Upper lobe of right lung (tissue), 1 donor: Measurements from ENCODE around the gene C1orf56. TPM values are rescaled to one million over a fixed set of nuclear protein-coding genes. Genes with fewer than 3 reads are reported as not detected.

Experiments
- ATAC-seq: fragments of 200-7000 bp; cut with Tn5 transposase; one replicate; pipeline ENCODE4 v1.9.1; 2020; ENCODE audit warnings: mild to moderate bottlenecking, moderate library complexity
- DNase-seq: peaks from one replicate; pipeline ENCODE4 v3.0.0-alpha.2; 2020
- H3K27ac ChIP-seq: fragments of 200-600 bp; one replicate; pipeline ENCODE4 v1.8.0; 2022
- H3K27me3 ChIP-seq: fragments of 200-600 bp; one replicate; pipeline ENCODE4 v1.8.0; 2022; ENCODE audit warnings: mild to moderate bottlenecking
- H3K36me3 ChIP-seq: fragments of 200-600 bp; one replicate; pipeline ENCODE4 v1.8.0; 2022
- H3K4me1 ChIP-seq: fragments of 200-600 bp; one replicate; pipeline ENCODE4 v1.8.0; 2022
- H3K4me3 ChIP-seq: fragments of 200-600 bp; one replicate; pipeline ENCODE4 v1.8.0; 2022; ENCODE audit warnings: mild to moderate bottlenecking
- H3K9me3 ChIP-seq: fragments of 200-600 bp; one replicate; pipeline ENCODE4 v1.8.0; 2022
- intact Hi-C: fragments of 100-400 bp; cut with DNase I; formaldehyde crosslinking; loops from one replicate; pipeline ENCODE4 v1.11.0; 2022
- total RNA-seq: library from RNA; stranded (reverse); fragmentation: NEBNext Ultra II Directional; extraction: Animal tissue kit (Norgen Biotek cat#: 25700); gene quantifications from one replicate; pipeline ENCODE4 v1.2.1, GENCODE V29; 2021
- TF ChIP-seq, protein P1 (sequence below): fragments of 200-600 bp; IDR thresholded peaks from one replicate; pipeline ENCODE4 v1.8.0; 2022; ENCODE audit warnings: antibody characterized with exemption
- donor health status: DM: no; HTN: yes; CAD: no; lungs with severe emphysema.

C1orf56 gene
- total RNA-seq, 1 donor from 2014 or later, result 3.9 TPM

DNA sequence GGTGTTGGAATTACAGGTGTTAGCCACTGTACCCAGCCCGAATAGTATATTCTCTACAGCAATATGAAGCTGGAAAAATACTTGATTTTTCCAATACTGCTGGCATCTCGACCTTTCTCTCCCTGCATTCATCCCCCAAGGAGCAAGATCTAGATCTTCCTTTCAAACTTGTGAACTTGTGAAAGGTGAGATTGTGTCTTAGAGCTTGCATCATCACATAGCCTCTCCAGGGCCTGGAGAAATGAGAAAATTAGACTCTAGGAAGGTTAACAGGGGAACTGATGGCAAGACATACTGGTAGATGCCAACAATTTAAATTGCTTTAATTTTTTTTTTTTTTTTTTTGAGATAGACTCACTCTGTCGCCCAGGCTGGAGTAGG lies 37.2 kb upstream of the C1orf56 start:
- Histone ChIP-seq H3K27ac (no peak overlapping the region), H3K36me3 (no peaks in the 10 kb centered on the region), H3K4me3 (no peak overlapping the region), H3K27me3 (no peaks in the 10 kb centered on the region), H3K4me1 (peaks cover 61% of the 10 kb centered on the region), H3K9me3 (no peaks in the 10 kb centered on the region)
- DNase-seq (no peak), ATAC-seq (no peak)
- intact Hi-C loops, result loop anchor here (10.0 kb wide), 1 partner anchor 54 kb away; the partner anchor contains the start of gene MLLT11
- TF ChIP-seq, protein P1, sequence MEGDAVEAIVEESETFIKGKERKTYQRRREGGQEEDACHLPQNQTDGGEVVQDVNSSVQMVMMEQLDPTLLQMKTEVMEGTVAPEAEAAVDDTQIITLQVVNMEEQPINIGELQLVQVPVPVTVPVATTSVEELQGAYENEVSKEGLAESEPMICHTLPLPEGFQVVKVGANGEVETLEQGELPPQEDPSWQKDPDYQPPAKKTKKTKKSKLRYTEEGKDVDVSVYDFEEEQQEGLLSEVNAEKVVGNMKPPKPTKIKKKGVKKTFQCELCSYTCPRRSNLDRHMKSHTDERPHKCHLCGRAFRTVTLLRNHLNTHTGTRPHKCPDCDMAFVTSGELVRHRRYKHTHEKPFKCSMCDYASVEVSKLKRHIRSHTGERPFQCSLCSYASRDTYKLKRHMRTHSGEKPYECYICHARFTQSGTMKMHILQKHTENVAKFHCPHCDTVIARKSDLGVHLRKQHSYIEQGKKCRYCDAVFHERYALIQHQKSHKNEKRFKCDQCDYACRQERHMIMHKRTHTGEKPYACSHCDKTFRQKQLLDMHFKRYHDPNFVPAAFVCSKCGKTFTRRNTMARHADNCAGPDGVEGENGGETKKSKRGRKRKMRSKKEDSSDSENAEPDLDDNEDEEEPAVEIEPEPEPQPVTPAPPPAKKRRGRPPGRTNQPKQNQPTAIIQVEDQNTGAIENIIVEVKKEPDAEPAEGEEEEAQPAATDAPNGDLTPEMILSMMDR, result no peak

DNA sequence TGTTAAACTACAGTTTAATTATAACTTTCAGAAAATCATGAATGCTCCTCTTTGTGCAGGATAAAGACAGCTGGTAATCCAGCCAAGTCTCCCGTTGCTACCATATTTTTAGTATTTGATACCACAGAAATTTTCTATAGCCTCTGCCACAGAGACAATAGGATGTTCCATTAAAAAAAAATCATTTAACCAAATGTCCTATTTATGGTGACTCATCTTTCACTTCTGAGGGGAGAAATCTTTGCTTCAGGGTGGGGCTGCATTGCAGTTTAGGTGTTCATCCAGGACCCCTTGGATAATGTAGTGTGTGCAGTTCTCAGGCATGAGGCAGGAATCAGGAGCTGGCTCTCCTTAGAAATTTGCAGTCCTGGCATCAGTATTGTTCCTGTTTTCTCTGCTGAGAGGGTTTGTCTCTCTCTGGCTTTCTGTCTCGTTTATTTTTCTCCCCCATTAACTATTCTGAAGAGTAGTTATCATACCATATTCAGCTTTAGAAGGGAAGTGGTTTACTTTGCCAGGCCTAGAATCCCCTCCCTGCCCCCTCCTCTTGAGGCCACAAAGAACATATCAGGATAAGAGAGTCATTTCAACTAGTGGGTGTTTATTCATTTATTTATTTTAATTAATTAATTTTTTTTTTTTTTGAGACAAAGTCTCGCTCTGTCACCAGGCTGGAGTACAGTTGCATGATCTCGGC lies 36.2 kb upstream of the C1orf56 start:
- Histone ChIP-seq H3K36me3 (no peaks in the 10 kb centered on the region), H3K27me3 (no peaks in the 10 kb centered on the region), H3K9me3 (no peaks in the 10 kb centered on the region), H3K4me1 (peaks cover 56% of the 10 kb centered on the region), H3K4me3 (no peak overlapping the region), H3K27ac (peak overlapping the region; percentile 14)
- DNase-seq (no peak), ATAC-seq (no peak)
- TF ChIP-seq, protein P1, result no peak
- intact Hi-C loops, result loop anchor here (10.0 kb wide), 1 partner anchor 53 kb away; the partner anchor contains the start of gene MLLT11

DNA sequence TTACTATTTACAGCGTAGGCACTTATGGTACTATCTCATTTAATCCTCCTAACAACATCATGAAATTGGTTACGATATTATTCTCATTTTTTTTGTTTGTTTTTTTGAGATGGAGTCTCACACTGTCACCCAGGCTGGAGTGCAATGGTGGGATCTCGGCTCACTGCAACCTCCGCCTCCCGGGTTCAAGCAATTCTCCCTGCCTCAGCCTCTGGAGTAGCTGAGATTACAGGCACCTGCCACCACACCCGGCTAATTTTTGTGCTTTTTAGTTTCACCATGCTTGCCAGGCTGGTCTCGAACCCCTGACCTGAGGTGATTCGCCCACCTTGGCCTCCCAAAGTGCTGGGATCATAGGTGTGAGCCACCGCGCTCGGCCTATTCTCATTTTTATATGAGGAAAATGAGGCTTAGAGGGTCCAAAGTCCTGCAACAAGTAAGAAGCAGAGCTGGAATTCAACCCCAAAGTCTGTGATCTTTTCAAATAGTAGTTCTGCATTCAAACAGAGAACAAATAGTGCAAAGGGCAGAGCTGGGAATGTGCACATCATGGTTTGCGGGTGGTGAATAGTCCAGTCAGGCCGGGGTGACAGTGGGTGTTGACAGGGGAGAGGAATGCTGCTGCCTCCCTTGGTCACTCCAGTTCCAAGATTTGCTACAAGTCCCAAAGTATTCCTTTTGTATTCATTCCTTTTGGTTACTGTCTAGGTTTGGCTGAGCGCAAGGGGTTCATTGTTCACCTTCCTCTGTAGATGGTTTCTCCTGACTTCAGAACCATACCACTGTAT lies 34.7 kb upstream of the C1orf56 start:
- Histone ChIP-seq H3K4me1 (peaks cover 43% of the 10 kb centered on the region), H3K4me3 (no peak overlapping the region), H3K27me3 (no peaks in the 10 kb centered on the region), H3K36me3 (peaks cover 5% of the 10 kb centered on the region), H3K27ac (peak overlapping the region; percentile 37), H3K9me3 (no peaks in the 10 kb centered on the region)
- no peak for ATAC-seq
- intact Hi-C loops, result loop anchor here (10.0 kb wide), 1 partner anchor 52 kb away; the partner anchor contains the start of gene MLLT11
- DNase-seq, result no peak
- TF ChIP-seq, protein P1, result no peak

DNA sequence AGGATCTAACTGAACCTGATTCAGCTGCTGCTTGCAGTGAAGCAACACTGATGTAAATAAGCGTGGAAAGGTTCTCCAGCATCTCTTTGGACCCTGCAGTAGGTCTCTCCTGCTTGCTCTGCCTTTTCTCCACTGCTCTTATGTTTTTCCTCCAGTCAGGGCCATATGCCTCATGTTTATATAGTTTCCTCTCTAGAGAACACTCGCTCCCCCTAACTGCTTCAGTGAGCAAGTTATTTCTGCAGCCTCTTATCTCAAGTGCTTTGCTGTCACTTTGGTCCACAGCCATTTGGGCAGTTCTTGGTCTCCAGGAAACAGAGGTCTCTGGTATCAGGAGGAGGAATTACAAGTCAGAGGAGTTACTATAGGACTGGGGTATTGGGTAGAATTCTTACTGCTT lies 34.0 kb upstream of the C1orf56 start:
- peaks cover 11% of the 10 kb centered on the region for H3K36me3 ChIP-seq
- no peaks in the 10 kb centered on the region for H3K9me3 ChIP-seq
- intact Hi-C loops, result loop anchor here (10.0 kb wide), 1 partner anchor 51 kb away; the partner anchor contains the start of gene MLLT11
- TF ChIP-seq, protein P1, result peak; percentile 13
- H3K4me1 ChIP-seq, result peaks cover 41% of the 10 kb centered on the region
- ATAC-seq (peak; percentile 87), DNase-seq (no peak)
- no peak overlapping the region for H3K4me3 ChIP-seq
- H3K27ac ChIP-seq, result peak overlapping the region; percentile 37
- no peaks in the 10 kb centered on the region for H3K27me3 ChIP-seq

DNA sequence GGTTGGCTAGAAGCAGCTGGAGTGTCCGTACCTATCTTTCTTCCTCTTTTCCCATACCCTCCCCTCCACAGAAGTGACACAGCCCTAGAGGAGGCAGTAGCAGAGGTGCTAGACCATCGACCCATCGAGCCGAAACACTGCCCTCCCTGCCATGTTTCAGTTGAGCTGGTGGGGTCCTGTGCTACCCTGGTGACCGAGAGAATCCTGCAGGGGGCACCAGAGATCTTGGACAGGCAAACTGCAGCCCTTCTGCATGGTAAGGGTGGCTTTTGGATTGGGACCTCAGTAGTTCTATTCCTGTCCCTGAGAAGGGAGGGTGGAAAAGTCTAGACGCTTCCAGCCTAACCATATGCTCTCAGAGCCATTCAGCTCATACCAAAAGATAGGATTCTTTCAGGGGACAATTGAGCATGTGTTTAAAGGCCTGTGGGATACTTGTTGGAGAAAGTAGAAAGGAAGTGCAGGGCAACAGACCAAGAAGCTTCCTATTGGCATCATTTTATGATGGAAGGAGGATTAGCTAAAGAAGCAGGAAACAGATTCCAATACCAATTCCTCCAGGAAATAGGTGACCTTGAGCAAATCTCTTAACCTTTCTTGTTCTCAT lies 22.9 kb upstream of the C1orf56 start:
- peaks cover 46% of the 10 kb centered on the region for H3K36me3 ChIP-seq
- no peaks in the 10 kb centered on the region for H3K9me3 ChIP-seq
- TF ChIP-seq, protein P1, result peak; percentile 78
- H3K27me3 ChIP-seq, result no peaks in the 10 kb centered on the region
- ATAC-seq (peak; percentile 99), DNase-seq (peak; percentile 82)
- no peak overlapping the region for H3K27ac ChIP-seq
- intact Hi-C loops, result no loop called here
- no peaks in the 10 kb centered on the region for H3K4me1 ChIP-seq
- no peak overlapping the region for H3K4me3 ChIP-seq
